Tongue (tissue), 3 donors: ENCODE results near the gene APOBEC3F. TPM values are rescaled to one million over a fixed set of nuclear protein-coding genes. Genes with fewer than 3 reads are reported as not detected.

Source experiments
- DNase-seq: peaks from one replicate; pipeline ENCODE4 v3.0.0-alpha.2; 2015
- small RNA-seq: library from RNA; depleted of rRNA; stranded (forward); fragments of <200 nt; gene quantifications from one replicate; pipeline ENCODE3, GENCODE V24; 2014; ENCODE audit warnings: low replicate concordance
- total RNA-seq: library from RNA; depleted of rRNA; stranded (reverse); fragments of >200 nt; gene quantifications from one replicate; pipeline ENCODE4 v1.2.3, GENCODE V29; 2014

APOBEC3F gene
- total RNA-seq, 1 donor from 2014 or later: 2.8 TPM

DNA sequence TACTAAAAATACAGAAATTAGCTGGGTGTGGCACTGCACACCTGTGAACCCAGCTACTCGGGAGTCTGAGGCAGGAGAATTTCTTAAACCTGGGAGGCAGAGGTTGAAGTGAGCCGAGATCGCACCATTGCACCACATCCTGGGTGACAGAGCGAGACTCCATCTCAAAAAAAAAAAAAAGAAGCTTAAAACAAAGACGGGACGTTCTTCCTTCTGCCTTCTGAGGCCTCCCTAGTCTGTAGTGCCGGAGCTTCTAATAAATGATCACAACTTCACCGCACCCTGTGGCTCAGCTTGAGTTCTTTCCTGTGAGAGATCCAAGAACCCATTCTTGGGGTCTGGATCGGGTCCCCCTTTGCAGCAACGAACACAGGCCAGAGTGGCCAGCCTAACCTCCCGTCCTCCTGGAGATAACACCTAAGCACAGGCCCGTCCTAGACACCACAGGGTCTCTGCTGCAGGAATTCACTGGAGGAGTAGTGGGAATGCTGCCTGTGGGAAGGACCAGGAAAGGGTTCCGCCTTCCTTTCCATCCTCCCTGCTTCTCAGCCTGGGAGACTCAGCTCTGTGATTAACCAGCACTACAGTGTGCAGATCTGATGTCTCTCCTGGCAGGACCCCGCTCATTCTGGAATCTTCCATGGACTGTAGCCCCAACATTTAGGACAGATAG is 54.2 kb downstream of the APOBEC3F start:
- DNase-seq: no peak

- DNase-seq: no peak
Observed at GRCh38 chr22:39095971-39096370, 55.3 kb downstream of the APOBEC3F start.

GRCh38 chr22:39097098-39098020 is 56.7 kb downstream of the APOBEC3F start, which contains the start of gene APOBEC3H:
Gene APOBEC3H (plus strand): TSS chr22:39097244. CDS start chr22:39100279, 3,035 bp downstream.
- no peak for DNase-seq

GRCh38 chr22:39098026-39098425 is 57.4 kb downstream of the APOBEC3F start:
- no peak for DNase-seq

GRCh38 chr22:39098576-39098975 is 57.9 kb downstream of the APOBEC3F start:
- DNase-seq: no peak

DNA sequence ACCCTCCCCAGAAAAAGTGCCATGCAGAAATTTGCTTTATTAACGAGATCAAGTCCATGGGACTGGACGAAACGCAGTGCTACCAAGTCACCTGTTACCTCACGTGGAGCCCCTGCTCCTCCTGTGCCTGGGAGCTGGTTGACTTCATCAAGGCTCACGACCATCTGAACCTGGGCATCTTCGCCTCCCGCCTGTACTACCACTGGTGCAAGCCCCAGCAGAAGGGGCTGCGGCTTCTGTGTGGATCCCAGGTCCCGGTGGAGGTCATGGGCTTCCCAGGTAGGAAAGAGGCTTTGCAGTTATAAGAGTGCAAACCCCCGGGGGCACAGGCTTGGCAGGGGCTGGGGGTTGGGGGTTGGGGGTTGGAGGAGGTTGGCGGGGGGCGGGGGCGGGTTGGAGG is 60.6 kb downstream of the APOBEC3F start:
- no peak for DNase-seq

DNA sequence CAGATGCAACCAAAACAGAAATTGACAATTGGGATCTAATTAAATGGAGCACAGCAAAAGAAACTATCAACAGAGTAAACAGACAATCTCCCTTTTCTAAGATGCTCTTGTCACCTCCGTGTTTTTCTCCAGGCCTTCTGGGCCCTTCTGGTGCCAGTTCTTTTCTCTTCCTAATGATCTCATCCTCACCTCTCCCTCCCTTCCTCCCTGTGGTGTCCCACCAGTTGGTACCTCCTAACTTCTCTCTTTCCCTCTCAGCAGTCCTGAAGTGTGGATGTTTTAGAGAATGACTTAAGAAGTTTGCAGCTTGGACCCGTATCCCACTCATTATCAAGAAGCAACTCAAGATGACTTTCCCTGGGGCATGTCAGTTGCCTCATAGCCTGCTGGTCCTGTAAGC is 62.8 kb downstream of the APOBEC3F start:
- DNase-seq: no peak

Small RNA genes lying within 50 kb of the gene (small RNA-seq; reads per million reads assigned to genes)
- gene AL022318.2: not detected

Other genes with a start within 250 kb of the APOBEC3F start
- gene DNAL4, start 246.7 kb upstream of the APOBEC3F start, total RNA-seq: 9.3 TPM
- 12.3 TPM for gene NPTXR, start 196.8 kb upstream of the APOBEC3F start, total RNA-seq
- gene CBX6, start 168.6 kb upstream of the APOBEC3F start, total RNA-seq: 29.7 TPM
- gene APOBEC3A, start 83.3 kb upstream of the APOBEC3F start, total RNA-seq: 3.7 TPM
- 2.2 TPM for gene APOBEC3B, start 58.5 kb upstream of the APOBEC3F start, total RNA-seq
- gene APOBEC3C, start 26.6 kb upstream of the APOBEC3F start, total RNA-seq: 5.8 TPM
- gene APOBEC3D, start 19.7 kb upstream of the APOBEC3F start, total RNA-seq: 0.62 TPM
- 6.6 TPM for gene APOBEC3G, start 36.4 kb downstream of the APOBEC3F start, total RNA-seq
- not detected for gene APOBEC3H, start 56.4 kb downstream of the APOBEC3F start, total RNA-seq
- gene CBX7, start 111.8 kb downstream of the APOBEC3F start, total RNA-seq: 8.3 TPM
- gene PDGFB, start 204.1 kb downstream of the APOBEC3F start, total RNA-seq: 26.0 TPM